HG03135 (cell line): ENCODE measurements around the gene SPPL2C.

Experiments
- ATAC-seq: cut with Tn5 transposase; IDR thresholded peaks from one replicate; pipeline ENCODE4 v1.9.1; 2021; ENCODE audit warnings: mild to moderate bottlenecking, moderate library complexity; ENCODE audit not compliant: unreplicated experiment

Gene SPPL2C

DNA sequence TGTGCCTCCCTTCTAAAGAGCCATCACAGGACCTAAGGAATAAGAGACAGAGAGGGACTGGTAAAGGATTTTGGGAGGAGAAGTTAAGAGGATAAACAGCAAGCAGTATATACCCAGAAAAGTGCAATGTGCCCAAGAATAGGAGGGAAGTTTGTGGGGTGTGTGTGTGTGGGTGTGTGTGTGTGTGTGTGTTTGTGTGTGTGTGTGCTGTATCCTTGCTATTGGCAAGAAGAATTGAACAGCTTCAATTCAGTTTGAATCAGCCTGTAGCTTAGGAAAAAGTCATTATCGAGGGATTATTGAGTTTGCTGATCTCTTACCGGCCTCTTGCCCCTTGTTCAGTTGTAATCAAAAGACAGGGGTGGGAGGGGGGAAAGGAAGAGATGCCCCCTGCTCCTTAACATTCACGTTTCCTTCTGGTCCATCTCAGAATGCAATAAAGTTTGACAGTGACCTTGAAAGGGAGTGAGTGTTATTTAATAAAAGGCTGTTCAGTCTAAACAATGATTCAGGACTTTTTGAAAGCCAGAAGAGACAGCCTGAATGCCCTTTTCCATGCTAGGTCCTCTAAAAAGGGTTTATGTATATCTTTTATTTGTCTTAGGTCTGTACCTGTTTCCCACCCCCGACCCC lies 25.8 kb downstream of the SPPL2C start:
- ATAC-seq: no peak

GRCh38 chr17:45871718-45872117 lies 27.0 kb downstream of the SPPL2C start:
- ATAC-seq: no peak

GRCh38 chr17:45873728-45874127 lies 29.0 kb downstream of the SPPL2C start:
- no peak for ATAC-seq

- no peak for ATAC-seq
Observed at GRCh38 chr17:45874151-45874550, 29.5 kb downstream of the SPPL2C start.

- no peak for ATAC-seq
Observed at GRCh38 chr17:45876539-45876938, 31.9 kb downstream of the SPPL2C start.

GRCh38 chr17:45877467-45877866 lies 32.8 kb downstream of the SPPL2C start:
- no peak for ATAC-seq

DNA sequence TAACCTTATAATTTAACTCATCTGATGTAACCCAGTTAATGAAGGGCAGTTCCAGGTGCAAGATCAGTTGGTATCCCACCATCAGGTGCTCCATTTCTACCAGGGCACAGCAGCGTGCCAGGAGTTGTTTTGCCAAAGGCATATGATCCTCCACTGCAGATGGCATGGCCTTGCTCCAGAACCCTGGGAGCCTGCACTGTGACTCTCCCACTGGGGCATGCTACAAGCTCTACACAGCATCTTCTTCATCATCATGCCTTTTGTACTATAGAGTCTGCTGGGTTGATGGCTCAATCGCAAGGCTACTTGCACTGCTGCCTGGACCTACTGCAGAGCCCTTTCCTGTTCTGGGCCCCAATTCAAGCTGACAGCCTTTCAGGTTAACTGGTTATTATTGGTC lies 38.4 kb downstream of the SPPL2C start:
- no peak for ATAC-seq

DNA sequence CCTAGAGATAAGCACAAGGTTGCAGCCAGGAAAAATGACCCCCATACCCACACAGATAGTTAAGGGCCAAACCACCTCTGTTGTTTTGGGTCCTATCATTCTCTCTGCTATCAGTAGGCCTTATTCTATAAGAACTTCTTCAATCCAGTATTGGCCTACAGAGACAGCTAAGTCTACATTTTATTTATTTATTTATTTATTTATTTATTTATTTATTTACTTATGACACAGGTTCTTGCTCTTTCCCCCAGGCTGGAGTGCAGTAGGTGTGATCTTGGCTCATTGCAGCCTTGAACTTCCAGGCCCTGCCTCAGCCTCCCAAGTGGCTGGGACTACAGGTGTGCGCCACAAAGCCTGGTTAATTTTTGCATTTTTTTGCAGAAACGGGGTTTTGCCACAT lies 42.2 kb downstream of the SPPL2C start:
- no peak for ATAC-seq

GRCh38 chr17:45888392-45888791 lies 43.7 kb downstream of the SPPL2C start:
- no peak for ATAC-seq

DNA sequence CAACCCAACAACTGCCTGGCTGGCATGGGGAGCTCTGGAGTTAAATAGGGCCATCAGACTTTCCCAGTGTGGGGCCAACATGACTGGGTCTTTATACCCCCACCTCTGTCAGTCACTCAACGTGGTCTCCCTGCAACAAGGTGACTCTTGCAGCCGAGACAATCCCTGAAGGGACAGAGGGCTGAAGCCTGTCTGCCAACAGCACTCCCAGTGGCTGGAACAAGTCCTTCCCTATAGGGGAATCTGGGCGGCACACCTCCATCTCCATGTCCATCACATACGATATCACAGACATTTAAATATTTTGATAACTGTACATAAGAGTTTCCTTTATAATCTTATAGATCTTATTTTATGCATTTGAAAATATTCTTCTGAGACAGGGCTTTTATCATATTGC lies 44.9 kb downstream of the SPPL2C start:
- ATAC-seq: no peak

DNA sequence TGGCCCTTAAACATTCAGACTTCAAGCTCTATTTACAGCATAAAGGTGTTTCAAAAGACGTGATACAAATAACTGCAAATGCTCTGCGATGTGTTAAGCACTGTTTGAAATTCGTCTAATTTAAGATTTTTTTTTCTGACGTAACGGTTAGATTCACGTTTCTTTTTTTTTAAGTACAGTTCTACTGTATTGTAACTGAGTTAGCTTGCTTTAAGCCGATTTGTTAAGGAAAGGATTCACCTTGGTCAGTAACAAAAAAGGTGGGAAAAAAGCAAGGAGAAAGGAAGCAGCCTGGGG lies 49.0 kb downstream of the SPPL2C start:
- no peak for ATAC-seq

GRCh38 chr17:45894022-45894784 lies 49.5 kb downstream of the SPPL2C start, which contains the start of gene MAPT:
Gene MAPT (plus strand): TSS chr17:45894554. CDS start chr17:45962338, 67,784 bp downstream.
- peak; percentile 53 for ATAC-seq

- ATAC-seq: no peak
Observed at GRCh38 chr17:45895304-45895968, 50.8 kb downstream of the SPPL2C start.

- no peak for ATAC-seq
Observed at GRCh38 chr17:45895969-45896785, 51.5 kb downstream of the SPPL2C start.
